H9 (cell line): ENCODE results near the gene UBE4A. TPM values are rescaled to one million over a fixed set of nuclear protein-coding genes. Genes with fewer than 3 reads are reported as not detected.

Experiments used
- DNase-seq: peaks from one replicate; pipeline ENCODE4 v3.0.0-alpha.2; 2017
- H2AFZ ChIP-seq: one replicate; pipeline ENCODE4 v1.6.1; 2013; ENCODE audit warnings: mild to moderate bottlenecking, low read length, control low read depth, moderate library complexity
- H2AK5ac ChIP-seq: 2 replicates; pipeline ENCODE4 v1.6.1; 2013; ENCODE audit warnings: low read length, control low read depth, mixed read lengths; ENCODE audit not compliant: insufficient read length
- H2BK120ac ChIP-seq: one replicate; pipeline ENCODE4 v1.6.1; 2013; ENCODE audit warnings: low read depth, mild to moderate bottlenecking, low read length, control low read depth, inconsistent platforms; ENCODE audit not compliant: poor library complexity, severe bottlenecking
- H2BK12ac ChIP-seq: 2 replicates; pipeline ENCODE4 v1.6.1; 2013; ENCODE audit warnings: low read length, control low read depth, mixed read lengths, low read depth; ENCODE audit not compliant: insufficient read length
- H2BK15ac ChIP-seq: 2 replicates; pipeline ENCODE4 v1.6.1; 2013; ENCODE audit warnings: low read depth, low read length, control low read depth
- H2BK20ac ChIP-seq: one replicate; pipeline ENCODE4 v1.6.1; 2013; ENCODE audit warnings: low read depth, mild to moderate bottlenecking, low read length, control low read depth, inconsistent platforms; ENCODE audit not compliant: poor library complexity, severe bottlenecking
- H2BK5ac ChIP-seq: 2 replicates; pipeline ENCODE4 v1.6.1; 2013; ENCODE audit warnings: low read length, control low read depth, mixed read lengths; ENCODE audit not compliant: insufficient read length
- H3K14ac ChIP-seq: 2 replicates; pipeline ENCODE4 v1.6.1; 2013; ENCODE audit warnings: low read length, control low read depth; ENCODE audit not compliant: insufficient read depth
- H3K18ac ChIP-seq: 2 replicates; pipeline ENCODE4 v1.6.1; 2013; ENCODE audit warnings: low read depth, mild to moderate bottlenecking, mixed read lengths, low read length, control low read depth; ENCODE audit not compliant: insufficient read length
- H3K23ac ChIP-seq: 2 replicates; pipeline ENCODE4 v1.6.1; 2013; ENCODE audit warnings: low read length, control low read depth, mixed read lengths, low read depth; ENCODE audit not compliant: insufficient read length
- H3K23me2 ChIP-seq: 2 replicates; pipeline ENCODE4 v1.6.1; 2013; ENCODE audit warnings: low read depth, mild to moderate bottlenecking, mixed read lengths, low read length, control low read depth; ENCODE audit not compliant: insufficient read length, poor library complexity, severe bottlenecking
- H3K27ac ChIP-seq: 2 replicates; pipeline ENCODE4 v1.5.1; 2013; ENCODE audit warnings: low read length, control low read depth, mixed read lengths, low read depth; ENCODE audit not compliant: insufficient read length
- H3K27me3 ChIP-seq: 2 replicates; pipeline ENCODE4 v1.6.1; 2013; ENCODE audit warnings: low read length, control low read depth, inconsistent platforms; ENCODE audit not compliant: insufficient read depth
- H3K4ac ChIP-seq: 2 replicates; pipeline ENCODE4 v1.6.1; 2013; ENCODE audit warnings: low read depth, mild to moderate bottlenecking, control low read depth, inconsistent platforms, low read length, moderate library complexity
- H3K4me1 ChIP-seq: 2 replicates; pipeline ENCODE4 v1.6.1; 2013; ENCODE audit warnings: low read length, control low read depth, inconsistent platforms; ENCODE audit not compliant: insufficient read depth
- H3K4me2 ChIP-seq: 2 replicates; pipeline ENCODE4 v1.6.1; 2013; ENCODE audit warnings: low read length, control low read depth, mixed read lengths; ENCODE audit not compliant: insufficient read length, insufficient read depth
- H3K56ac ChIP-seq: 2 replicates; pipeline ENCODE4 v1.6.1; 2013; ENCODE audit warnings: low read depth, mild to moderate bottlenecking, mixed read lengths, low read length, control low read depth; ENCODE audit not compliant: insufficient read length
- H3K79me1 ChIP-seq: 2 replicates; pipeline ENCODE4 v1.6.1; 2013; ENCODE audit warnings: low read depth, mild to moderate bottlenecking, moderate library complexity, low read length, control low read depth, inconsistent platforms; ENCODE audit not compliant: insufficient read depth, poor library complexity, severe bottlenecking
- H3K79me2 ChIP-seq: 2 replicates; pipeline ENCODE4 v1.6.1; 2013; ENCODE audit warnings: low read length, control low read depth, inconsistent platforms; ENCODE audit not compliant: insufficient read depth
- H3K9ac ChIP-seq: 2 replicates; pipeline ENCODE4 v1.6.1; 2013; ENCODE audit warnings: low read length, control low read depth, mixed read lengths; ENCODE audit not compliant: insufficient read length; ENCODE audit errors: extremely low read depth
- H3K9me3 ChIP-seq: one replicate; pipeline ENCODE4 v1.6.1; 2013; ENCODE audit warnings: low read depth, low read length, inconsistent platforms; ENCODE audit not compliant: control insufficient read depth
- H3T11ph ChIP-seq: one replicate; pipeline ENCODE4 v1.6.1; 2013; ENCODE audit warnings: mild to moderate bottlenecking, low read length, control low read depth, inconsistent platforms
- H4K20me1 ChIP-seq: one replicate; pipeline ENCODE4 v1.6.1; 2013; ENCODE audit not compliant: control insufficient read depth, insufficient read length, insufficient read depth
- H4K5ac ChIP-seq: 2 replicates; pipeline ENCODE4 v1.6.1; 2013; ENCODE audit warnings: low read depth, mild to moderate bottlenecking, mixed read lengths, low read length, control low read depth; ENCODE audit not compliant: insufficient read length
- H4K8ac ChIP-seq: replicated peaks from 2 replicates; pipeline ENCODE4 v1.6.1; 2013; ENCODE audit warnings: low read length, control low read depth, mixed read lengths, low read depth; ENCODE audit not compliant: insufficient read length
- H4K91ac ChIP-seq: 2 replicates; pipeline ENCODE4 v1.6.1; 2013; ENCODE audit warnings: low read depth, mild to moderate bottlenecking, moderate library complexity, mixed read lengths, low read length, control low read depth; ENCODE audit not compliant: insufficient read length
- H3K27ac Mint-ChIP-seq, 3 experiments: 2 replicates in 2 of 3; 3 replicates in 1 of 3; pipeline ENCODE4 v1.8.0; 2020 to 2021; ENCODE audit warnings: mixed read lengths in 3 of 3, mild to moderate bottlenecking in 1 of 3, moderate library complexity in 1 of 3
- H3K27me3 Mint-ChIP-seq: 2 replicates; pipeline ENCODE4 v1.8.0; 2021; ENCODE audit warnings: low read depth, mild to moderate bottlenecking, moderate library complexity, mixed read lengths
- H3K36me3 Mint-ChIP-seq, 3 experiments: 2 replicates in 2 of 3; 3 replicates in 1 of 3; pipeline ENCODE4 v1.8.0; 2020 to 2021; ENCODE audit warnings: low read depth in 3 of 3, mixed read lengths in 3 of 3; ENCODE audit not compliant: insufficient read depth in 1 of 3
- H3K4me1 Mint-ChIP-seq, 2 experiments: 2 replicates each; pipeline ENCODE4 v1.8.0; 2020; ENCODE audit warnings: mixed read lengths in 2 of 2
- H3K4me3 Mint-ChIP-seq, 2 experiments: 2 replicates in 1 of 2; 3 replicates in 1 of 2; pipeline ENCODE4 v1.8.0; 2020 to 2021; ENCODE audit warnings: mild to moderate bottlenecking in 2 of 2, mixed read lengths in 2 of 2, moderate library complexity in 1 of 2
- H3K9me3 Mint-ChIP-seq, 2 experiments: 2 replicates in 1 of 2; 3 replicates in 1 of 2; pipeline ENCODE4 v1.8.0; 2020; ENCODE audit warnings: mild to moderate bottlenecking in 2 of 2, mixed read lengths in 2 of 2, moderate library complexity in 1 of 2
- CTCF ChIP-seq: fragments of 200-600 bp; sonication (generic); conservative IDR thresholded peaks from 3 replicates; pipeline ENCODE4 v1.8.0; 2021; ENCODE audit warnings: antibody characterized with exemption, mild to moderate bottlenecking
- WGBS: extraction: QIAGEN DNeasy Blood & Tissue Kit; methylation state at CpG from one replicate; pipeline ENCODE4 v1.1.7; 2013; ENCODE audit warnings: missing lambda C conversion rate, low lambda C conversion rate, mixed read lengths; ENCODE audit not compliant: insufficient read length; ENCODE audit errors: extremely low coverage; 5-methylcytosine and 5-hydroxymethylcytosine counted together
- total RNA-seq: library from RNA; stranded (reverse); gene quantifications from 2 replicates; pipeline ENCODE4 v1.2.1, GENCODE V29; 2021

The UBE4A gene
- total RNA-seq, 1 experiment from 2014 or later = 33.7 TPM

GRCh38 chr11:118418766-118419165 lies 59.4 kb downstream of the UBE4A start:
- H2AFZ ChIP-seq = no peak overlapping the region
- no peak overlapping the region for H2BK15ac ChIP-seq
- H2BK120ac ChIP-seq = no peak overlapping the region
- no peak overlapping the region for H4K91ac ChIP-seq
- H3K27ac ChIP-seq = no peak overlapping the region
- H4K8ac ChIP-seq = no peak overlapping the region
- H3K56ac ChIP-seq = no peak overlapping the region
- H3K4ac ChIP-seq = no peak overlapping the region
- no peak for TF ChIP-seq CTCF
- H2AK5ac ChIP-seq = no peak overlapping the region
- no peak overlapping the region for H3K4me3 Mint-ChIP-seq
- H3K9me3 Mint-ChIP-seq = no peaks in the 10 kb centered on the region
- no peaks in the 10 kb centered on the region for H3K4me1 ChIP-seq
- no peak for DNase-seq
- no peak overlapping the region for H3K4me2 ChIP-seq
- H3K79me1 ChIP-seq = no peaks in the 10 kb centered on the region
- no peaks in the 10 kb centered on the region for H3K79me2 ChIP-seq
- H2BK5ac ChIP-seq = no peak overlapping the region
- no peaks in the 10 kb centered on the region for H4K20me1 ChIP-seq
- no peak overlapping the region for H2BK20ac ChIP-seq
- H3K23me2 ChIP-seq = no peaks in the 10 kb centered on the region
- no peak overlapping the region for H3K14ac ChIP-seq
- H3T11ph ChIP-seq = no peak overlapping the region
- H3K23ac ChIP-seq = no peak overlapping the region
- peaks cover 9 to 10% of the 10 kb centered on the region in 2 experiments for H3K4me1 Mint-ChIP-seq
- WGBS = no CpG with 5 or more reads among the region's 5 CpGs
- H3K27me3 Mint-ChIP-seq = no peaks in the 10 kb centered on the region
- H2BK12ac ChIP-seq = no peak overlapping the region
- H3K36me3 Mint-ChIP-seq = no peaks in the 10 kb centered on the region
- no peak overlapping the region for H4K5ac ChIP-seq
- H3K9me3 ChIP-seq = no peaks in the 10 kb centered on the region
- H3K9ac ChIP-seq = no peak overlapping the region
- H3K27ac Mint-ChIP-seq = no peak overlapping the region
- no peak overlapping the region for H3K18ac ChIP-seq
- H3K27me3 ChIP-seq = no peaks in the 10 kb centered on the region
